Measurements from ENCODE around the gene PROSER1.
A peak's percentile ranks its signal among the peaks of the same experiment; 100 is the strongest.

The PROSER1 gene

GRCh38 chr13:39058040-39058439 is 20.2 kb upstream of the PROSER1 start:
- no peak overlapping the region for H3K18ac ChIP-seq (ENCODE audit: low read length)
- H3K79me1 ChIP-seq (ENCODE audit: low read length), result no peaks in the 10 kb centered on the region

DNA sequence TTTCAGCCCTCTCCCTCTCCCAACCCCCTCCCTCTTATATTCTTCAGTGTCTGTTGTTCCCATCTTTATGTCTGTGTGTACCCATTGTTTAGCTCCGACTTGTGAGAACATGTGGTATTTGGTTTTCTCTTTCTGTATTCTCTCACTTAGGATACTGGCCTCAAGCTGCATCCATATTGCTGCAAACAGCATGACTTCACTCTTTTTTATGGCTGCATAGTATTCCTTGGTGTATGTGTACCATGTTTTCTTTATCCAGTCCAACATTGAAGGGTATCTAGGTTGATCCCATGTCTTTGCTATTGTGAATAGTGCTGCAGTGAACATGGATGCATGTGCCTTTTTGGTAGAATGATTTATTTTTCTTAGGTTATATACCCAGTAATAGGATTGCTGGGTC is 18.1 kb upstream of the PROSER1 start:
- DNase-seq, result no peak
- Histone ChIP-seq H3K27me3 (ENCODE audit: insufficient read depth, low read length, poor library complexity) (no peaks in the 10 kb centered on the region), H3K4me1 (ENCODE audit: control insufficient read depth, low read depth, low read length) (no peaks in the 10 kb centered on the region), H3K36me3 (ENCODE audit: control insufficient read depth, insufficient read depth, low read length) (no peaks in the 10 kb centered on the region), H3K56ac (ENCODE audit: low read length) (no peak overlapping the region), H3K9ac (ENCODE audit: low read length) (no peak overlapping the region), H3K79me2 (ENCODE audit: control insufficient read depth, insufficient read depth, low read length) (no peaks in the 10 kb centered on the region), H3K23ac (ENCODE audit: low read length) (no peak overlapping the region), H3K27ac (ENCODE audit: low read depth, low read length) (no peak overlapping the region), H3K79me1 (ENCODE audit: low read length) (no peaks in the 10 kb centered on the region), H3K4me3 (ENCODE audit: low read length) (no peak overlapping the region), H2BK120ac (ENCODE audit: low read depth, low read length) (no peak overlapping the region), H3K4me2 (ENCODE audit: low read length) (no peak overlapping the region), H3K18ac (ENCODE audit: low read length) (no peak overlapping the region), H3K4ac (ENCODE audit: low read depth, low read length) (no peak overlapping the region), H4K5ac (ENCODE audit: low read length) (no peak overlapping the region), H2BK15ac (replicated peaks; ENCODE audit: low read depth) (no peak overlapping the region), H2BK5ac (ENCODE audit: low read length) (no peak overlapping the region), H4K8ac (ENCODE audit: low read depth, low read length) (no peak overlapping the region), H2AK5ac (ENCODE audit: low read length) (no peak overlapping the region)
- no CpG with 5 or more reads among the region's 1 CpG for WGBS (ENCODE audit: extremely low coverage, insufficient coverage, low lambda C conversion rate)

More at GRCh38 chr13:39058040-39058439, 20.2 kb upstream of the PROSER1 start:
- Histone ChIP-seq H3K4me1 (ENCODE audit: control insufficient read depth, low read depth, low read length) (no peaks in the 10 kb centered on the region), H3K23ac (ENCODE audit: low read length) (no peak overlapping the region), H3K36me3 (ENCODE audit: control insufficient read depth, insufficient read depth, low read length) (no peaks in the 10 kb centered on the region), H4K5ac (ENCODE audit: low read length) (no peak overlapping the region), H2BK120ac (ENCODE audit: low read depth, low read length) (no peak overlapping the region), H4K8ac (ENCODE audit: low read depth, low read length) (no peak overlapping the region), H2BK5ac (ENCODE audit: low read length) (no peak overlapping the region), H3K27me3 (ENCODE audit: insufficient read depth, low read length, poor library complexity) (no peaks in the 10 kb centered on the region), H3K79me2 (ENCODE audit: control insufficient read depth, insufficient read depth, low read length) (no peaks in the 10 kb centered on the region), H2AK5ac (ENCODE audit: low read length) (no peak overlapping the region), H3K4me3 (ENCODE audit: low read length) (no peak overlapping the region), H2BK15ac (replicated peaks; ENCODE audit: low read depth) (no peak overlapping the region), H3K4ac (ENCODE audit: low read depth, low read length) (no peak overlapping the region), H3K27ac (ENCODE audit: low read depth, low read length) (no peak overlapping the region), H3K4me2 (ENCODE audit: low read length) (no peak overlapping the region), H3K56ac (ENCODE audit: low read length) (no peak overlapping the region), H3K9ac (ENCODE audit: low read length) (no peak overlapping the region)
- no peak for DNase-seq

- Histone ChIP-seq H3K23ac (ENCODE audit: low read length) (no peak overlapping the region), H3K56ac (ENCODE audit: low read length) (no peak overlapping the region)
Observed at GRCh38 chr13:39054112-39054511, 16.2 kb upstream of the PROSER1 start.

DNA sequence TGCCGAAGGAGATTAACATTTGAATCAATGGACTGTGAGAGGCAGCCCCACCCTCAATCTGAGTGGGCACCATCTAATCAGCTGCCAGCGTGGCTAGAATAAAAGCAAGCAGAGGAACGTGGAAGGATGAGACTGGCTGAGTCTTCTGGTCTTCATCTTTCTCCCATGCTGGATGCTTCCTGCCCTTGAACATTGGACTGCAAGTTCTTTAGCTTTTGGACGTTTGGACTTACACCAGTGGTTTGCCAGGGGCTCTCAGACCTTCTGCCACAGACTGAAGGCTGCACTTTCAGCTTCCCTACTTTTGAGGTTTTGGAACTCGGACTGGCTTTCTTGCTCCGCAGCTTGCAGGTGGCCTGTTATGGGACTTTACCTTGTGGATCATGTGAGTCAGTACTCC is 15.1 kb upstream of the PROSER1 start:
- Histone ChIP-seq H3K79me2 (ENCODE audit: control insufficient read depth, insufficient read depth, low read length) (no peaks in the 10 kb centered on the region), H3K56ac (ENCODE audit: low read length) (no peak overlapping the region), H3K9ac (ENCODE audit: low read length) (no peak overlapping the region), H3K4me1 (ENCODE audit: control insufficient read depth, low read depth, low read length) (peaks cover 4% of the 10 kb centered on the region), H2BK15ac (replicated peaks; ENCODE audit: low read depth) (no peak overlapping the region), H2AK5ac (ENCODE audit: low read length) (no peak overlapping the region), H3K18ac (ENCODE audit: low read length) (no peak overlapping the region), H3K27ac (ENCODE audit: low read depth, low read length) (no peak overlapping the region), H3K27me3 (ENCODE audit: insufficient read depth, low read length, poor library complexity) (no peaks in the 10 kb centered on the region), H4K8ac (ENCODE audit: low read depth, low read length) (no peak overlapping the region), H2BK5ac (ENCODE audit: low read length) (no peak overlapping the region), H3K23ac (ENCODE audit: low read length) (no peak overlapping the region), H3K4me3 (ENCODE audit: low read length) (no peak overlapping the region), H3K4me2 (ENCODE audit: low read length) (no peak overlapping the region), H3K4ac (ENCODE audit: low read depth, low read length) (no peak overlapping the region), H3K79me1 (ENCODE audit: low read length) (no peaks in the 10 kb centered on the region), H2BK120ac (ENCODE audit: low read depth, low read length) (no peak overlapping the region), H4K5ac (ENCODE audit: low read length) (no peak overlapping the region), H3K36me3 (ENCODE audit: control insufficient read depth, insufficient read depth, low read length) (no peaks in the 10 kb centered on the region)
- no CpG with 5 or more reads among the region's 6 CpGs for WGBS (ENCODE audit: extremely low coverage, insufficient coverage, low lambda C conversion rate)
- DNase-seq, result no peak

More at GRCh38 chr13:39054112-39054511, 16.2 kb upstream of the PROSER1 start:
- H3K4me2 ChIP-seq (ENCODE audit: low read length), result no peak overlapping the region
- H2BK120ac ChIP-seq (ENCODE audit: low read depth, low read length), result no peak overlapping the region
- no peaks in the 10 kb centered on the region for H3K4me1 ChIP-seq (ENCODE audit: control insufficient read depth, low read depth, low read length)
- H2AK5ac ChIP-seq (ENCODE audit: low read length), result no peak overlapping the region
- no peak overlapping the region for H3K4ac ChIP-seq (ENCODE audit: low read depth, low read length)
- H3K4me3 ChIP-seq (ENCODE audit: low read length), result no peak overlapping the region
- no peak overlapping the region for H4K8ac ChIP-seq (ENCODE audit: low read depth, low read length)
- no peak overlapping the region for H4K5ac ChIP-seq (ENCODE audit: low read length)
- H3K9ac ChIP-seq (ENCODE audit: low read length), result no peak overlapping the region
- no CpG with 5 or more reads among the region's 3 CpGs for WGBS (ENCODE audit: extremely low coverage, insufficient coverage, low lambda C conversion rate)
- DNase-seq, result no peak
- no peak overlapping the region for H3K27ac ChIP-seq (ENCODE audit: low read depth, low read length)
- no peak overlapping the region for H2BK5ac ChIP-seq (ENCODE audit: low read length)
- H3K79me2 ChIP-seq (ENCODE audit: control insufficient read depth, insufficient read depth, low read length), result no peaks in the 10 kb centered on the region
- H3K79me1 ChIP-seq (ENCODE audit: low read length), result no peaks in the 10 kb centered on the region
- no peak overlapping the region for H2BK15ac ChIP-seq (replicated peaks; ENCODE audit: low read depth)
- no peaks in the 10 kb centered on the region for H3K27me3 ChIP-seq (ENCODE audit: insufficient read depth, low read length, poor library complexity)
- H3K36me3 ChIP-seq (ENCODE audit: control insufficient read depth, insufficient read depth, low read length), result no peaks in the 10 kb centered on the region
- H3K18ac ChIP-seq (ENCODE audit: low read length), result no peak overlapping the region

- no peak overlapping the region for H3K4me2 ChIP-seq (ENCODE audit: low read length)
- no peaks in the 10 kb centered on the region for H3K79me1 ChIP-seq (ENCODE audit: low read length)
- H3K18ac ChIP-seq (ENCODE audit: low read length), result no peak overlapping the region
- DNase-seq, result peak; percentile 52
- no peak overlapping the region for H2BK120ac ChIP-seq (ENCODE audit: low read depth, low read length)
- H3K27me3 ChIP-seq (ENCODE audit: insufficient read depth, low read length, poor library complexity), result no peaks in the 10 kb centered on the region
- no peak overlapping the region for H2BK5ac ChIP-seq (ENCODE audit: low read length)
- no peaks in the 10 kb centered on the region for H3K36me3 ChIP-seq (ENCODE audit: control insufficient read depth, insufficient read depth, low read length)
- no peak overlapping the region for H2BK15ac ChIP-seq (replicated peaks; ENCODE audit: low read depth)
- no peak overlapping the region for H3K4me3 ChIP-seq (ENCODE audit: low read length)
- no peak overlapping the region for H2AK5ac ChIP-seq (ENCODE audit: low read length)
- no peak overlapping the region for H3K9ac ChIP-seq (ENCODE audit: low read length)
- H3K23ac ChIP-seq (ENCODE audit: low read length), result no peak overlapping the region
- H3K27ac ChIP-seq (ENCODE audit: low read depth, low read length), result no peak overlapping the region
- H4K8ac ChIP-seq (ENCODE audit: low read depth, low read length), result no peak overlapping the region
- H3K4ac ChIP-seq (ENCODE audit: low read depth, low read length), result no peak overlapping the region
- peaks cover 4% of the 10 kb centered on the region for H3K4me1 ChIP-seq (ENCODE audit: control insufficient read depth, low read depth, low read length)
- H3K56ac ChIP-seq (ENCODE audit: low read length), result no peak overlapping the region
- no peaks in the 10 kb centered on the region for H3K79me2 ChIP-seq (ENCODE audit: control insufficient read depth, insufficient read depth, low read length)
- H4K5ac ChIP-seq (ENCODE audit: low read length), result no peak overlapping the region
- no CpG with 5 or more reads among the region's 1 CpG for WGBS (ENCODE audit: extremely low coverage, insufficient coverage, low lambda C conversion rate)
Observed at GRCh38 chr13:39051157-39051556, 13.3 kb upstream of the PROSER1 start.

DNA sequence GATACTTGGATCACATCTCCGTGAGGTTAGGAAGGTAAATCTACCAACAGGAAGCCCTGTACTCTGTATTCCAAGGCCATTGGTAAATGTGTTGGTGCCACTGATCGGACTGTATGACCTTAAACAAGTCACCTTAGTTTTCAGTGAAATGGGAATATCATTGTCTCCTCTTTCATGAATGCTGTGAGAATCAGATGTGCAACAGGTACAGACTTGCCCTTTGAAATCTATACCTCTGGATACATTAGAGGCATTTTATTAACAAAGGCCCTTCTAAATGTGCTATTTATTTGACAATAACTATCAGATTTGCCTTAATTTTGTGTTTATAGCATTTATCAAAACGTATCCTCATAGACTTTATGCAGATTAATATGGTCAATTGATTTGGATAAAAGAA is 11.4 kb upstream of the PROSER1 start:
- Histone ChIP-seq H2BK120ac (ENCODE audit: low read depth, low read length) (no peak overlapping the region), H3K4me2 (ENCODE audit: low read length) (no peak overlapping the region), H4K8ac (ENCODE audit: low read depth, low read length) (no peak overlapping the region), H2BK5ac (ENCODE audit: low read length) (no peak overlapping the region), H3K79me1 (ENCODE audit: low read length) (no peaks in the 10 kb centered on the region), H3K9ac (ENCODE audit: low read length) (no peak overlapping the region), H3K4ac (ENCODE audit: low read depth, low read length) (no peak overlapping the region), H3K4me1 (ENCODE audit: control insufficient read depth, low read depth, low read length) (peaks cover 4% of the 10 kb centered on the region), H3K23ac (ENCODE audit: low read length) (no peak overlapping the region), H2AK5ac (ENCODE audit: low read length) (no peak overlapping the region), H2BK15ac (replicated peaks; ENCODE audit: low read depth) (no peak overlapping the region), H3K4me3 (ENCODE audit: low read length) (no peak overlapping the region), H3K18ac (ENCODE audit: low read length) (no peak overlapping the region), H3K36me3 (ENCODE audit: control insufficient read depth, insufficient read depth, low read length) (no peaks in the 10 kb centered on the region), H3K56ac (ENCODE audit: low read length) (no peak overlapping the region), H3K79me2 (ENCODE audit: control insufficient read depth, insufficient read depth, low read length) (no peaks in the 10 kb centered on the region), H3K27me3 (ENCODE audit: insufficient read depth, low read length, poor library complexity) (no peaks in the 10 kb centered on the region), H4K5ac (ENCODE audit: low read length) (no peak overlapping the region), H3K27ac (ENCODE audit: low read depth, low read length) (no peak overlapping the region)
- no peak for DNase-seq
- WGBS (ENCODE audit: extremely low coverage, insufficient coverage, low lambda C conversion rate), result no CpG with 5 or more reads among the region's 3 CpGs
